Omental fat pad (tissue), 4 donors: ENCODE measurements around the gene DNAH11. TPM values are rescaled to one million over a fixed set of nuclear protein-coding genes. Genes with fewer than 3 reads are reported as not detected.

Source experiments
- ATAC-seq: fragments of 150-250 bp; one replicate; pipeline ENCODE4 v1.9.1; 2016; ENCODE audit warnings: mild to moderate bottlenecking, moderate library complexity; ENCODE audit not compliant: low FRiP score
- DNase-seq: peaks from one replicate; pipeline ENCODE4 v3.0.0-alpha.2; 2019; ENCODE audit warnings: low spot score
- CTCF ChIP-seq, 3 donors: fragments of 450-650 bp; IDR thresholded peaks; one replicate each; pipeline ENCODE4 v1.5.1; 2016 to 2017; ENCODE audit warnings: antibody characterized with exemption in 3 of 3, mild to moderate bottlenecking in 3 of 3, moderate library complexity in 2 of 3
- total RNA-seq, 4 donors: library from RNA; depleted of rRNA; stranded (reverse); fragments of >200 nt; gene quantifications; one replicate each; pipeline ENCODE4 v1.1.0, GENCODE V29; 2016

DNAH11 gene
- total RNA-seq, 4 donors from 2014 or later, result 0.32 to 0.88 (median 0.49) TPM

- no peak for ATAC-seq
These were observed 206.5 kb downstream of the DNAH11 start for GRCh38 chr7:21749378-21749777.

GRCh38 chr7:21753071-21753470, 210.2 kb downstream of the DNAH11 start:
- ATAC-seq (no peak), DNase-seq (no peak)
- no peak for TF ChIP-seq CTCF (IDR thresholded peaks at IDR 0.05)

More at GRCh38 chr7:21749378-21749777, 206.5 kb downstream of the DNAH11 start:
- no peak for DNase-seq
- no peak for TF ChIP-seq CTCF (IDR thresholded peaks at IDR 0.05)

GRCh38 chr7:21754963-21755362, 212.1 kb downstream of the DNAH11 start:
- DNase-seq (no peak), ATAC-seq (no peak)
- TF ChIP-seq CTCF (IDR thresholded peaks at IDR 0.05), result no peak

- DNase-seq (no peak), ATAC-seq (no peak)
- TF ChIP-seq CTCF (IDR thresholded peaks at IDR 0.05), result no peak
These were observed 214.9 kb downstream of the DNAH11 start for GRCh38 chr7:21757537-21758282.

GRCh38 chr7:21758286-21758685, 215.4 kb downstream of the DNAH11 start:
- no peak for TF ChIP-seq CTCF (IDR thresholded peaks at IDR 0.05)
- no peak for DNase-seq
- ATAC-seq, result no peak

- no peak for DNase-seq
- TF ChIP-seq CTCF (IDR thresholded peaks at IDR 0.05), result no peak
- no peak for ATAC-seq
These were observed 219.6 kb downstream of the DNAH11 start for GRCh38 chr7:21762469-21762868.

GRCh38 chr7:21763818-21764217, 221.0 kb downstream of the DNAH11 start:
- DNase-seq, result no peak
- no peak for ATAC-seq
- no peak for TF ChIP-seq CTCF (IDR thresholded peaks at IDR 0.05)
